ENCODE data around the gene SHLD3. TPM values are rescaled to one million over a fixed set of nuclear protein-coding genes. Genes with fewer than 3 reads are reported as not detected.
"Not testable (repeated sequence)": the region's sequence is repeated elsewhere in the genome, so short reads cannot be mapped to it uniquely, and the experiment has no call there.

Gene SHLD3
- total RNA-seq (1 to 10 TPM; 7.8 to 9.9 TPM), polyA plus RNA-seq (1 to 10 TPM; 2.6 to 7.2 (median 2.9) TPM), total RNA-seq (5.4 to 12.4 (median 8.4) reads per million in 6 experiments)

- ATAC-seq, result peak; percentile 71 to 73
- peaks cover 9 to 61% (median 47%) of the 10 kb centered on the region in 4 donors for H3K4me1 Mint-ChIP-seq
These were observed at the start of gene SHLD3, which contains the start of gene TRAPPC13 for GRCh38 chr5:65624571-65625555. Gene SHLD3, plus strand, starts transcription at chr5:65625027. Its CDS starts 4,561 bp downstream, at chr5:65629588. Gene TRAPPC13, plus strand, starts transcription at chr5:65625027. Its CDS starts 34 bp downstream, at chr5:65625061.

GRCh38 chr5:65577141-65577540 is 47.7 kb upstream of the SHLD3 start:
- DNase-seq (no peak), ATAC-seq (no peak)
- H3K4me1 Mint-ChIP-seq, result peaks cover 13 to 42% (median 30%) of the 10 kb centered on the region in 4 donors
- POLR2A ChIA-PET, result interaction anchor here (2.2 kb wide), 1 partner anchor 14 kb away, joined by 6 read pairs; the partner anchor contains the start of gene PPWD1
- peak overlapping the region in 1 of 10 donors; percentile 1 for H3K4me3 Mint-ChIP-seq
- no peaks in the 10 kb centered on the region for H3K27me3 Mint-ChIP-seq
- peaks cover 0 to 81% (median 20%) of the 10 kb centered on the region in 3 donors for H3K36me3 Mint-ChIP-seq
- peak overlapping the region in 4 of 10 donors; percentile 9 to 72 (median 59) for H3K27ac Mint-ChIP-seq
- H3K9me3 Mint-ChIP-seq, result no peaks in the 10 kb centered on the region

More at GRCh38 chr5:65624571-65625555, at the start of gene SHLD3, which contains the start of gene TRAPPC13:
- Mint-ChIP-seq H3K9me3 (no peaks in the 10 kb centered on the region), H3K4me3 (peak within 1 kb of the TSS; percentile 93 to 100 (median 99)), H3K27ac (peak within 1 kb of the TSS; percentile 95 to 100 (median 99)), H3K27me3 (no peaks in the 10 kb centered on the region), H3K36me3 (peaks cover 0 to 28% (median 2%) of the 10 kb centered on the region in 3 donors)
- peak; percentile 64 to 96 (median 88) for DNase-seq
- POLR2A ChIA-PET, result interaction anchor here (0.7 to 4.1 kb wide), 11 partner anchors 13 to 522 kb away, joined by 3 to 64 read pairs (median 4); partner anchors contain the start of genes CENPK, NLN, PPWD1 and SGTB

GRCh38 chr5:65588694-65589093 is 36.1 kb upstream of the SHLD3 start:
- H3K4me1 Mint-ChIP-seq, result peaks cover 0 to 3% (median 1%) of the 10 kb centered on the region in 4 donors
- H3K9me3 Mint-ChIP-seq, result no peaks in the 10 kb centered on the region
- POLR2A ChIA-PET, result no interaction called here
- no peaks in the 10 kb centered on the region for H3K27me3 Mint-ChIP-seq
- H3K36me3 Mint-ChIP-seq, result peaks cover 0 to 67% (median 11%) of the 10 kb centered on the region in 3 donors
- ATAC-seq, result no peak
- no peak overlapping the region for H3K27ac Mint-ChIP-seq
- no peak overlapping the region for H3K4me3 Mint-ChIP-seq
- no peak for DNase-seq

- ATAC-seq, DNase-seq, H3K27me3 Mint-ChIP-seq, POLR2A ChIA-PET, H3K4me3 Mint-ChIP-seq: not testable (repeated sequence)
- Mint-ChIP-seq H3K27ac (peak overlapping the region in 1 of 10 donors; percentile 39), H3K36me3 (peaks cover 21 to 96% (median 50%) of the 10 kb centered on the region in 3 donors), H3K9me3 (peaks cover 0 to 14% (median 0%) of the 10 kb centered on the region in 9 donors), H3K4me1 (peaks cover 7 to 26% (median 20%) of the 10 kb centered on the region in 4 donors)
These were observed 23.1 kb upstream of the SHLD3 start for GRCh38 chr5:65601761-65602160.

- Mint-ChIP-seq H3K4me1 (peaks cover 7 to 23% (median 18%) of the 10 kb centered on the region in 4 donors), H3K36me3 (peaks cover 17 to 90% (median 35%) of the 10 kb centered on the region in 3 donors), H3K27me3 (no peaks in the 10 kb centered on the region), H3K4me3 (no peak overlapping the region), H3K9me3 (no peaks in the 10 kb centered on the region), H3K27ac (no peak overlapping the region)
- DNase-seq (no peak), ATAC-seq (no peak)
- POLR2A ChIA-PET, result interaction anchor here (0.7 to 1.8 kb wide), 3 partner anchors 8 to 48 kb away, joined by 3 to 4 read pairs (median 3); partner anchors contain the start of genes CENPK, PPWD1 and TRIM23
These were observed 13.3 kb upstream of the SHLD3 start for GRCh38 chr5:65611524-65611923.

GRCh38 chr5:65612298-65612907 is 12.4 kb upstream of the SHLD3 start:
- H3K9me3 Mint-ChIP-seq, result no peaks in the 10 kb centered on the region
- H3K27me3 Mint-ChIP-seq, result no peaks in the 10 kb centered on the region
- peaks cover 16 to 85% (median 36%) of the 10 kb centered on the region in 3 donors for H3K36me3 Mint-ChIP-seq
- peaks cover 7 to 21% (median 18%) of the 10 kb centered on the region in 4 donors for H3K4me1 Mint-ChIP-seq
- POLR2A ChIA-PET, result interaction anchor here (1.2 kb wide), 1 partner anchor 12 kb away, joined by 4 read pairs; the partner anchor contains the start of gene TRIM23
- ATAC-seq (no peak), DNase-seq (no peak)
- H3K4me3 Mint-ChIP-seq, result no peak overlapping the region
- peak overlapping the region in 2 of 10 donors; percentile 49 to 70 for H3K27ac Mint-ChIP-seq

GRCh38 chr5:65620021-65620420 is 4.8 kb upstream of the SHLD3 start:
- Mint-ChIP-seq H3K4me3 (no peak overlapping the region), H3K27ac (no peak overlapping the region), H3K27me3 (no peaks in the 10 kb centered on the region), H3K4me1 (peaks cover 13 to 59% (median 42%) of the 10 kb centered on the region in 4 donors), H3K9me3 (no peaks in the 10 kb centered on the region), H3K36me3 (peaks cover 0 to 38% (median 8%) of the 10 kb centered on the region in 3 donors)
- POLR2A ChIA-PET, result interaction anchor here (0.7 to 0.9 kb wide), 2 partner anchors 9 to 59 kb away, joined by 3 read pairs; no protein-coding TSS in a partner anchor
- DNase-seq, result no peak
- no peak for ATAC-seq

GRCh38 chr5:65621961-65622360 is 2.9 kb upstream of the SHLD3 start:
- Mint-ChIP-seq H3K4me3 (peak overlapping the region; percentile 41 to 100 (median 98)), H3K36me3 (peaks cover 0 to 25% (median 2%) of the 10 kb centered on the region in 3 donors), H3K27ac (peak overlapping the region in 3 of 10 donors; percentile 22 to 100 (median 36)), H3K4me1 (peaks cover 10 to 67% (median 51%) of the 10 kb centered on the region in 4 donors)
- ATAC-seq, H3K9me3 Mint-ChIP-seq, DNase-seq, H3K27me3 Mint-ChIP-seq: not testable (repeated sequence)
- POLR2A ChIA-PET, result interaction anchor here (0.9 kb wide), 1 partner anchor 38 kb away, joined by 3 read pairs; no protein-coding TSS in a partner anchor

- POLR2A ChIA-PET, result interaction anchor here (0.6 to 4.1 kb wide), 12 partner anchors 11 to 855 kb away, joined by 3 to 64 read pairs (median 4); partner anchors contain the start of genes CENPK, CWC27, NLN and PPWD1
- Mint-ChIP-seq H3K36me3 (peaks cover 0 to 24% (median 0%) of the 10 kb centered on the region in 3 donors), H3K27me3 (no peaks in the 10 kb centered on the region), H3K9me3 (no peaks in the 10 kb centered on the region), H3K4me1 (peaks cover 9 to 66% (median 52%) of the 10 kb centered on the region in 4 donors), H3K4me3 (peak overlapping the region; percentile 93 to 100 (median 99)), H3K27ac (peak overlapping the region; percentile 95 to 100 (median 99))
- DNase-seq, result no peak
- ATAC-seq, result no peak
These were observed 1.3 kb upstream of the SHLD3 start for GRCh38 chr5:65623482-65623881.

GRCh38 chr5:65624025-65624570 is 729 bp upstream of the SHLD3 start, which contains the start of gene TRIM23:
Gene TRIM23, minus strand, starts transcription at chr5:65624333. Its CDS starts 59 bp downstream, at chr5:65624274.
- ATAC-seq (peak; percentile 92 to 94), DNase-seq (peak in 9 of 10 donors; percentile 82 to 95 (median 90))
- Mint-ChIP-seq H3K4me1 (peaks cover 8 to 60% (median 47%) of the 10 kb centered on the region in 4 donors), H3K9me3 (no peaks in the 10 kb centered on the region), H3K4me3 (peak within 1 kb of the TSS; percentile 93 to 100 (median 99)), H3K27ac (peak within 1 kb of the TSS; percentile 95 to 100 (median 99)), H3K27me3 (no peaks in the 10 kb centered on the region), H3K36me3 (peaks cover 0 to 26% (median 0%) of the 10 kb centered on the region in 3 donors)
- POLR2A ChIA-PET, result interaction anchor here (0.7 to 4.1 kb wide), 12 partner anchors 12 to 521 kb away, joined by 3 to 64 read pairs (median 4); partner anchors contain the start of genes CENPK, NLN, PPWD1 and SGTB

GRCh38 chr5:65625743-65626142 is 916 bp downstream of the SHLD3 start:
- peaks cover 9 to 58% (median 44%) of the 10 kb centered on the region in 4 donors for H3K4me1 Mint-ChIP-seq
- H3K4me3 Mint-ChIP-seq, result peak overlapping the region; percentile 52 to 100 (median 98)
- peaks cover 0 to 24% (median 2%) of the 10 kb centered on the region in 3 donors for H3K36me3 Mint-ChIP-seq
- no peaks in the 10 kb centered on the region for H3K27me3 Mint-ChIP-seq
- POLR2A ChIA-PET, result interaction anchor here (3.6 to 4.1 kb wide), 2 partner anchors 62 to 96 kb away, joined by 25 to 64 read pairs; partner anchors contain the start of genes CENPK, NLN, PPWD1 and SGTB
- DNase-seq, result no peak
- H3K27ac Mint-ChIP-seq, result peak overlapping the region; percentile 4 to 99 (median 92)
- no peaks in the 10 kb centered on the region for H3K9me3 Mint-ChIP-seq
- ATAC-seq, result no peak

Data from naive thymus-derived CD8-positive, alpha-beta T cell (primary cell).